ENCODE measurements around the gene ARL4A. TPM values are rescaled to one million over a fixed set of nuclear protein-coding genes. Genes with fewer than 3 reads are reported as not detected.
A peak's percentile ranks its signal among the peaks of the same experiment; 100 is the strongest.

Gene ARL4A
- total and polyA plus RNA-seq, 9 of the 15 experiments (the other 6 are each of a cell fraction or from before 2014, with no cell fraction given) = 118 to 688 (median 172) TPM

- TF ChIP-seq HMBOX1 (IDR thresholded peaks at IDR 0.05) (peak; percentile 74), CEBPB (tag; IDR thresholded peaks at IDR 0.05) (peak; percentile 96), BACH1 (tag; IDR thresholded peaks at IDR 0.05) (peak; percentile 81; the same call in 1 of the 2 replicates), ETV6 (IDR thresholded peaks at IDR 0.05; ENCODE audit: borderline replicate concordance in 1 of 2, low read depth in 2 of 2, low read length in 1 of 2) (0 out of 4 replicates have a peak, but pooled peaks of 1 of the 2 experiments have one; percentile 61), ETV6 (CRISPR knock-in tag; IDR thresholded peaks at IDR 0.05; ENCODE audit: borderline replicate concordance) (no peak), MNT (conservative IDR thresholded peaks at IDR 0.05) (peak in 1 of 2 experiments; percentile 73; a peak in 3 of 4 replicates), MXD1 (CRISPR knock-in tag; IDR thresholded peaks at IDR 0.05; ENCODE audit: borderline replicate concordance, poor library complexity, severe bottlenecking) (no peak), ZNF232 (CRISPR knock-in tag; IDR thresholded peaks at IDR 0.05) (no peak)
- TF ChIP-seq, protein P1, sequence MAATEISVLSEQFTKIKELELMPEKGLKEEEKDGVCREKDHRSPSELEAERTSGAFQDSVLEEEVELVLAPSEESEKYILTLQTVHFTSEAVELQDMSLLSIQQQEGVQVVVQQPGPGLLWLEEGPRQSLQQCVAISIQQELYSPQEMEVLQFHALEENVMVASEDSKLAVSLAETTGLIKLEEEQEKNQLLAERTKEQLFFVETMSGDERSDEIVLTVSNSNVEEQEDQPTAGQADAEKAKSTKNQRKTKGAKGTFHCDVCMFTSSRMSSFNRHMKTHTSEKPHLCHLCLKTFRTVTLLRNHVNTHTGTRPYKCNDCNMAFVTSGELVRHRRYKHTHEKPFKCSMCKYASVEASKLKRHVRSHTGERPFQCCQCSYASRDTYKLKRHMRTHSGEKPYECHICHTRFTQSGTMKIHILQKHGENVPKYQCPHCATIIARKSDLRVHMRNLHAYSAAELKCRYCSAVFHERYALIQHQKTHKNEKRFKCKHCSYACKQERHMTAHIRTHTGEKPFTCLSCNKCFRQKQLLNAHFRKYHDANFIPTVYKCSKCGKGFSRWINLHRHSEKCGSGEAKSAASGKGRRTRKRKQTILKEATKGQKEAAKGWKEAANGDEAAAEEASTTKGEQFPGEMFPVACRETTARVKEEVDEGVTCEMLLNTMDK (IDR thresholded peaks at IDR 0.05; ENCODE audit: borderline replicate concordance, insufficient read depth, low read depth, low read length, poor library complexity, severe bottlenecking) = no peak
- TF ChIP-seq, protein P2, sequence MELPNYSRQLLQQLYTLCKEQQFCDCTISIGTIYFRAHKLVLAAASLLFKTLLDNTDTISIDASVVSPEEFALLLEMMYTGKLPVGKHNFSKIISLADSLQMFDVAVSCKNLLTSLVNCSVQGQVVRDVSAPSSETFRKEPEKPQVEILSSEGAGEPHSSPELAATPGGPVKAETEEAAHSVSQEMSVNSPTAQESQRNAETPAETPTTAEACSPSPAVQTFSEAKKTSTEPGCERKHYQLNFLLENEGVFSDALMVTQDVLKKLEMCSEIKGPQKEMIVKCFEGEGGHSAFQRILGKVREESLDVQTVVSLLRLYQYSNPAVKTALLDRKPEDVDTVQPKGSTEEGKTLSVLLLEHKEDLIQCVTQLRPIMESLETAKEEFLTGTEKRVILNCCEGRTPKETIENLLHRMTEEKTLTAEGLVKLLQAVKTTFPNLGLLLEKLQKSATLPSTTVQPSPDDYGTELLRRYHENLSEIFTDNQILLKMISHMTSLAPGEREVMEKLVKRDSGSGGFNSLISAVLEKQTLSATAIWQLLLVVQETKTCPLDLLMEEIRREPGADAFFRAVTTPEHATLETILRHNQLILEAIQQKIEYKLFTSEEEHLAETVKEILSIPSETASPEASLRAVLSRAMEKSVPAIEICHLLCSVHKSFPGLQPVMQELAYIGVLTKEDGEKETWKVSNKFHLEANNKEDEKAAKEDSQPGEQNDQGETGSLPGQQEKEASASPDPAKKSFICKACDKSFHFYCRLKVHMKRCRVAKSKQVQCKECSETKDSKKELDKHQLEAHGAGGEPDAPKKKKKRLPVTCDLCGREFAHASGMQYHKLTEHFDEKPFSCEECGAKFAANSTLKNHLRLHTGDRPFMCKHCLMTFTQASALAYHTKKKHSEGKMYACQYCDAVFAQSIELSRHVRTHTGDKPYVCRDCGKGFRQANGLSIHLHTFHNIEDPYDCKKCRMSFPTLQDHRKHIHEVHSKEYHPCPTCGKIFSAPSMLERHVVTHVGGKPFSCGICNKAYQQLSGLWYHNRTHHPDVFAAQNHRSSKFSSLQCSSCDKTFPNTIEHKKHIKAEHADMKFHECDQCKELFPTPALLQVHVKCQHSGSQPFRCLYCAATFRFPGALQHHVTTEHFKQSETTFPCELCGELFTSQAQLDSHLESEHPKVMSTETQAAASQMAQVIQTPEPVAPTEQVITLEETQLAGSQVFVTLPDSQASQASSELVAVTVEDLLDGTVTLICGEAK (IDR thresholded peaks at IDR 0.05) = peak; percentile 28; the same call in 1 of the 2 replicates
- TF ChIP-seq, protein P2 (CRISPR knock-in tag; IDR thresholded peaks at IDR 0.05) = no peak
Measured at GRCh38 chr7:12715372-12716133, 28.1 kb downstream of the ARL4A start (continued).
